Sigmoid colon (tissue), 4 donors: ENCODE results near the gene ELOVL5.

Experiments used
- CTCF ChIP-seq, 4 experiments: fragments of 450-650 bp in 3 of 4; fragments of 200-600 bp in 1 of 4; IDR thresholded peaks; one replicate each; pipeline ENCODE4 v1.5.1; 2016 to 2019; ENCODE audit warnings: antibody characterized with exemption in 4 of 4, mild to moderate bottlenecking in 3 of 4, moderate library complexity in 2 of 4
- POLR2A ChIP-seq, 2 donors: fragments of 450-650 bp; IDR thresholded peaks; one replicate each; pipeline ENCODE4 v1.6.1; 2016; ENCODE audit warnings: antibody characterized with exemption in 2 of 2, mild to moderate bottlenecking in 2 of 2, moderate library complexity in 2 of 2
- POLR2AphosphoS5 ChIP-seq, 4 donors: sonication (generic); formaldehyde crosslinking; IDR thresholded peaks; one replicate each; pipeline ENCODE4 v1.6.1; 2017; ENCODE audit warnings: antibody characterized with exemption in 4 of 4

- no peak for TF ChIP-seq CTCF (IDR thresholded peaks at IDR 0.05)
- TF ChIP-seq POLR2A (IDR thresholded peaks at IDR 0.05): no peak
- TF ChIP-seq POLR2AphosphoS5 (IDR thresholded peaks at IDR 0.05): no peak
Observed at GRCh38 chr6:53342217-53342616, 6.5 kb downstream of the ELOVL5 start.
